HPDE6-E6E7 (cell line): Measurements from ENCODE around the gene SERPINA3.
A peak's percentile ranks its signal among the peaks of the same experiment; 100 is the strongest.
"Not testable (repeated sequence)": the region's sequence is repeated elsewhere in the genome, so short reads cannot be mapped to it uniquely, and the experiment has no call there.

ENCODE experiments used
- DNase-seq: peaks from one replicate; pipeline ENCODE4 v3.0.0; 2011; ENCODE audit warnings: missing footprints; ENCODE audit errors: extremely low spot score

Gene SERPINA3

GRCh38 chr14:94633121-94633520, 20.9 kb downstream of the SERPINA3 start:
- no peak for DNase-seq

GRCh38 chr14:94635154-94635553, 23.0 kb downstream of the SERPINA3 start:
- DNase-seq = no peak

DNA sequence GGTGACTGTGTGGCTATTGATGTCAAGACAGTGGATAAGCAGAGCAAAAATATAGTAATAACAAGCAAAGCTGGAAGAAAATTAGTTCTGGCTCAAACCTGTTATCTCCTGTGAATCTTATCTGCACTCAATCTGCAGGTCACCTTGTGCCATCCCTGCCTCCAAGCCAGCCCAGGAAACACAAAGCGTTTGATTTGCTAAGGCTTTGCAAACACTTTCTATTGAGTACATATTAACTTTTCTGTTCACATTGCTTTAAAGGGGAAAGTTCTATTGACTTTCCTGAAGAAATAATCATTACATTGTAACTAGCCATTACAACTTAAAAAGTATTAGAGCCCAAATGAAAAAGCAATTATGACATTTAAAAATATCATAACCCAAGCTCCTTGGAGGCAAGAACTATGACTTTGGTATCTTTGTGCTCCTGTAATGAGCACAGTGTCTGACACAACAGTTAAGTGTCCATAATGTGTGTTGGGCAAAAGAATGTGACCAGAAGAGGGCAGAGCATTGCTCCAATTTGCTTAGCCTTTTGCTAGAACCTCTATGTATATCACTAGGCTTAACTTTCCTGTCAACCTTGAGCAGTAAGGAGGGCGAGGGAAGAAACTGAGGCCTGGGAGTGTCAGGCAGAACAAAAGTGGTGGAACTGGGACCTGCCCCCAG, 24.7 kb downstream of the SERPINA3 start:
- no peak for DNase-seq

DNA sequence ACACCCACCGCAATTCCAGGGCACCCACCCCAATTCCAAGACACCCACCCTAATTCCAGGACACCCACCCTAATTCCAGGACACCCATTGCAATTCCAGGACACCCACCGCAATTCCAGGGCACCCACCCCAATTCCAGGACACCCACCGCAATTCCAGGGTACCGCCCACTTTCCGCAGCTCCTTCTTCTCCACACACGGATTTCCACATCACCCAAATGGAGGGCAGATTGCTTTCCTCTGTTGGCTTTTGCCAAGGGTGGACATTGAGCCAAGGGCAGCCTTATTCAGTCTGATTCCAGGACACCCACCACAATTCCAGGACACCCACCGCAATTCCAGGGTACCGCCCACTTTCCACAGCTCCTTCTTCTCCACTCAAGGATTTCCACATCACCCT, 25.6 kb downstream of the SERPINA3 start:
- DNase-seq = not testable (repeated sequence)

- no peak for DNase-seq
Measured at GRCh38 chr14:94638339-94638738, 26.1 kb downstream of the SERPINA3 start.

GRCh38 chr14:94638961-94639817, 27.0 kb downstream of the SERPINA3 start:
- no peak for DNase-seq

- DNase-seq = peak; percentile 5
Measured at GRCh38 chr14:94640721-94641631, 28.8 kb downstream of the SERPINA3 start.

DNA sequence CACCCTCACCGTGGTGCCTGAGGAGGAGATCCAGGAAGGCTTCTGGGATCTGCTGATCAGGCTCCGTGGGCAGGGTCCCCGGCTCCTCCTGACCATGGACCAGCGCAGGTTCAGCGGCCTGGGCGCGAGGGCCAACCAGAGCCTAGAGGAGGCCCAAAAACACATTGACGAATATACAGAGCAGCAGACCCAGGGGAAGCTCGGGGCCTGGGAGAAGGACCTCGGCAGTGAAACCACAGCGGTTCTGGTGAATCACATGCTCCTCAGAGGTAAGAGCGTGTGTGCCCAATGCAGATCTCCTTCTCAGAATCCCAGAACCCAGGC, 29.4 kb downstream of the SERPINA3 start:
- no peak for DNase-seq

DNA sequence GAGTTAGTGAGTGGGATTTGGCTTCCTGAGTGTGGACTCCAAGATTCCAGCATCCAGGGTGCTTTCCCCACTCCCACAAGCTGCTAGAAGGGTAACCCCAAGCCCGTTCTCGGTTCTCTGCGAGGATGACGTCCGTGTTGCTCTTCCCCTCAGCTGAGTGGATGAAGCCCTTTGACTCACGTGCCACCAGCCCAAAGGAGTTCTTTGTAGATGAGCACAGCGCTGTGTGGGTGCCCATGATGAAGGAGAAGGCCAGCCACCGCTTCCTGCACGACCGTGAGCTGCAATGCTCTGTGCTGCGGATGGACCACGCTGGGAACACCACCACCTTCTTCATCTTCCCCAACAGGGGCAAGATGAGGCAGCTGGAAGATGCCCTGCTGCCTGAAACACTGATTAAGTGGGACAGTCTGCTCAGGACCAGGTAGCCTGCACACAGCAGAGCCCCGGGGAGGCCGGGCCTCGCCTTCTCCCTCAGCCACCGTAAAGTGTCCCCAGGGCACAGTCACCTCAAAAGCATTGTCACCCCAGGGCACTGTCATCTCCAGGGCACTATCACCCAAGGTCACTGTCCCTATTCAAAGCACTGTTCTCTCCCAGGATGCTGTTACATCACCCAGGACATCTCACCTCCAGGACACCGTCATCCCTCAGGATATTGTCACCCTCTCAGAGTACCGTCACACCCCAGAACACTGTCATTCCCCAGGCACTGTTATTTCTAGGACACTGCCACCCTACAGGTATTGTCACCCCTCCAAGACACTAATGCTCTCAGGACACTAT, 31.3 kb downstream of the SERPINA3 start:
- no peak for DNase-seq

- no peak for DNase-seq
Measured at GRCh38 chr14:94644102-94644535, 31.9 kb downstream of the SERPINA3 start.

DNA sequence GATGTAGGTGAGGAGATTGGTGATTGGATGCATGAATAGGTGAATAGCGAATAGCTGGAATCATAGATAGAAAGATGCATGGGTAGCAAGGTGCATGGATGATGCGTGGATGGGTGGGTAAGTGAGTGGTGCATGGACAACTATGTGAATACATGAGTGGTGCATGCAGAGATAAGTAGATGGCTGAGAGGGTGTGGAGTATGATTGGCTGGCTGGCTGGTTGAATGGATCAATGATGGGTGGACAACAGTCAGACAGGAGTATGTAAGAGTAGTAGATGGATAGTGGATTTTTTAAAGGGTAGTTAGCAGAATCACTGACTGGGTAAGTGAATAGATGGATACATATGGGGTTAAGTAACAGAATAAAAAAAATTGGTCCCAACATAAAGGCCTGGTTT, 33.9 kb downstream of the SERPINA3 start:
- no peak for DNase-seq

DNA sequence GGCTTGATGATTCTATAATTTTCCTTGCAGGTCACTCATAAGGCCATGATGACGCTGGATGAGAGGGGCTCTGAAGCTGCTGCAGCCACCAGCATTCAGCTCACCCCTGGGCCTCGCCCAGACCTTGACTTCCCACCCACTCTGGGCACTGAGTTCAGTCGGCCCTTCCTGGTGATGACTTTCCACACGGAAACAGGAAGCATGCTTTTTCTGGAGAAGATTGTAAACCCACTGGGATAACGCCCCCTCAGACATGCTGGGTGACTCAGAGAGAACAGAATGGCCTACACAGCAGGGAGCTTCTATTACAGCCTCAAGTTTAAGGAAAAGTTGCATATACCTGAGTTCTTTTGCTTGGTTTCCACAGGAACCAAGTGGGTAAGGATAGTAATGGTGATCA, 34.3 kb downstream of the SERPINA3 start:
- DNase-seq = no peak

DNA sequence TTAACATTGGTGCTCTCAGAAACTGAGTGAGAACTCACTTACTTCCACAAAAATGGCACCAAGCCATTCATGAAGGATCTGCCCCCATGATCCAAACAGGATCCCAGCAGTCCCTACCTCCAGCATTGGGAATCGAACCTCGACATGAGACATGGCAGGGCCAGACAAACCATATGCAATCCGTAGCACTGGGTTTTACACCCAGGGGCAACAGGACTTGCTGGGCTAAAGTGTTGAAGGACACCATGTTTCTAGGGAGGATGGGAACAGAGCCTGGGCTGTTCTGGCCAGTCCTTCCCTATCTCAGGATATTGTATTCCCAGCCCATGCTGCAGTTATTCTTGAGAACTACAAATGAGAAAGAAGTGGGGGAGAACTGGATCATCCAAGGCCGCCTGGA, 36.6 kb downstream of the SERPINA3 start:
- no peak for DNase-seq

- no peak for DNase-seq
Measured at GRCh38 chr14:94649543-94650443, 37.6 kb downstream of the SERPINA3 start.

GRCh38 chr14:94650444-94650775, 38.2 kb downstream of the SERPINA3 start:
- no peak for DNase-seq

DNA sequence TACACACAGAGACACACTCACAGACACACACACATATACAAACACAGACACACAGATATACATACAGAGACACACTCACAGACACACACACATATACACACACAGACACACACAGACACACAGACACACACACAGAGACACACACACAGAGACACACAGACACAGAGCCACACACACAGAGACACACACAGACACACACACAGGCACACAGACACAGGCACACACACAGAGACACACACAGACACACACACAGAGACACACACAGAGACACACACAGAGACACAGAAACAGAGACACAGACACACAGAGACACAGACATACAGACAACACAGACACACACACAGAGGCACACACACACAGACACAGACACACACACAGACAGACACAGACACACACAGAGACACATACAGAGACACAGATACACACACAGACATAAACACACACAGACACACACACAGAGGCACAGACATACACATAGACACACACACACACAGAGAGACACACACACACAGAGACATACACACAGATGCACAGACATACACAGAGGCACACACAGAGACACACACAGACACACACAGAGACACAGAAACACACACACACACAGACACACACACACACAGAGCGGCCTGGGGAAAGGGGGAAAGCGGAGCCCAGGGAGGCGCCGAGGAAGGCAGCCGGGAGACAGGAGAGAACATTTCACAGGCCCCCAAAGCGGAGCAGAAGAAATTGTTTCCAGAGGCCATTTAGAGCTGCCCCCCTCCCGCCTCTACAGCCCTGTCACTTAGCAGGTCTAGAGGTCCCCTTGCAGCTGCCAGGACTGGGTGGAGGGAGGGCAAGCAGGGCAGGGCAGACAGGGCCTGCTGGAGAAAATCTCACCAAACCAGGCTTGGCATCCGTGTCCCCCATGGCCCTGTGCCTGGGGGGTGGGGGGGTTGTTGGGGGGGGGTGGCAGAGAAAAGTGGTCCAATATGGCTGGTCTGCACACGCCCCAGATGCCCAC, 38.9 kb downstream of the SERPINA3 start:
- no peak for DNase-seq

DNA sequence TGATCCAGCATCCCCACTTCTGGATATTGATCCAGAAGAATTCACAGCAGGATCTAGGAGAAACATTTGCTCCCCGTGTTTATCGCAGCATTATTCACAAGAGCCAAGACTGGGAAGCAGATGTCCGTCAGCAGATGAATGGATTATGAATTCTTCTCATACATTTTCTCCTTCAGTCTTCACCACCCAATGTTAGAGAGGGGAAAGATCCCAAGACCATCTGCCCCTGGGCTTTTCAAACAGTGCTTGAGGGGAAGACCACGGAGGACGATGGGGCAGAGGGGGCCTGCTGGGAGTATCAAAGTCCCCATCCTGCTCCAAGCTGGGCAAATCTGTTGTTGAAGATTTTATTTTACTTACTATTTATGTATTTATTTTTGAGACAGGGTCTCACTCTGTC, 41.1 kb downstream of the SERPINA3 start:
- no peak for DNase-seq

- DNase-seq = no peak
Measured at GRCh38 chr14:94654071-94654861, 42.1 kb downstream of the SERPINA3 start.
